Measurements from ENCODE around the gene EPHA6.

DNA sequence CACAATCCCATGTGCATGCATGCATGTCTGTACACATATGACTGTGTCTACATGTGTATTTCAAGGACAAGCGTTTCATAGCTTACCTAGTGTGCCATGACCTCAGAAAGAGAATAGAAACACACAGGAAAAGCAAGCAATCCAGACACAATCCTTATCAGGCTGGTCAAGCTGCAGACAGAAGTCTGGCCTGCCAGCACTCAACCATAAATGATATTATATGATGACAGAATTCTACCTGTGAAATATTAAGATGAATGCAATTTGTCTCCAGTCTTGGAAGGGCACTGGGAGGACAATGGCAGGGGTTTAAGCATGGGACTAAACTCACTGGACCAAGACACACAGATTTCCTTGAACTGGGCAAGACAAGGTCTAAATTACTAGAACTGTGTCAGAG is 899.2 kb downstream of the EPHA6 start:
- TF ChIP-seq, protein P1, sequence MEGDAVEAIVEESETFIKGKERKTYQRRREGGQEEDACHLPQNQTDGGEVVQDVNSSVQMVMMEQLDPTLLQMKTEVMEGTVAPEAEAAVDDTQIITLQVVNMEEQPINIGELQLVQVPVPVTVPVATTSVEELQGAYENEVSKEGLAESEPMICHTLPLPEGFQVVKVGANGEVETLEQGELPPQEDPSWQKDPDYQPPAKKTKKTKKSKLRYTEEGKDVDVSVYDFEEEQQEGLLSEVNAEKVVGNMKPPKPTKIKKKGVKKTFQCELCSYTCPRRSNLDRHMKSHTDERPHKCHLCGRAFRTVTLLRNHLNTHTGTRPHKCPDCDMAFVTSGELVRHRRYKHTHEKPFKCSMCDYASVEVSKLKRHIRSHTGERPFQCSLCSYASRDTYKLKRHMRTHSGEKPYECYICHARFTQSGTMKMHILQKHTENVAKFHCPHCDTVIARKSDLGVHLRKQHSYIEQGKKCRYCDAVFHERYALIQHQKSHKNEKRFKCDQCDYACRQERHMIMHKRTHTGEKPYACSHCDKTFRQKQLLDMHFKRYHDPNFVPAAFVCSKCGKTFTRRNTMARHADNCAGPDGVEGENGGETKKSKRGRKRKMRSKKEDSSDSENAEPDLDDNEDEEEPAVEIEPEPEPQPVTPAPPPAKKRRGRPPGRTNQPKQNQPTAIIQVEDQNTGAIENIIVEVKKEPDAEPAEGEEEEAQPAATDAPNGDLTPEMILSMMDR (IDR thresholded peaks at IDR 0.05) = no peak
- TF ChIP-seq POLR2A (IDR thresholded peaks at IDR 0.05) = no peak
